Fibroblast of villous mesenchyme (primary cell): ENCODE data around the gene GPD2. TPM values are rescaled to one million over a fixed set of nuclear protein-coding genes. Genes with fewer than 3 reads are reported as not detected.
"Not testable (repeated sequence)": the region's sequence is repeated elsewhere in the genome, so short reads cannot be mapped to it uniquely, and the experiment has no call there.

ENCODE experiments used
- DNase-seq: peaks from one replicate; pipeline ENCODE4 v3.0.0-alpha.2; 2010; ENCODE audit warnings: low read depth
- H3K4me3 ChIP-seq: 2 replicates; pipeline ENCODE4 v1.5.1; 2011; ENCODE audit warnings: low read depth, mild to moderate bottlenecking, low read length
- total RNA-seq: library from RNA; depleted of rRNA; stranded (reverse); fragments of >200 nt; gene quantifications from 2 replicates; pipeline ENCODE4 v1.2.3, GENCODE V29; 2012
- TF ChIP-seq, protein P1 (sequence below): IDR thresholded peaks from 2 replicates; pipeline ENCODE4 v1.5.1; 2012; ENCODE audit warnings: low read depth, mild to moderate bottlenecking, low read length; ENCODE audit not compliant: insufficient read depth

Gene GPD2
- total RNA-seq, 1 donor, result 63.9 TPM

DNA sequence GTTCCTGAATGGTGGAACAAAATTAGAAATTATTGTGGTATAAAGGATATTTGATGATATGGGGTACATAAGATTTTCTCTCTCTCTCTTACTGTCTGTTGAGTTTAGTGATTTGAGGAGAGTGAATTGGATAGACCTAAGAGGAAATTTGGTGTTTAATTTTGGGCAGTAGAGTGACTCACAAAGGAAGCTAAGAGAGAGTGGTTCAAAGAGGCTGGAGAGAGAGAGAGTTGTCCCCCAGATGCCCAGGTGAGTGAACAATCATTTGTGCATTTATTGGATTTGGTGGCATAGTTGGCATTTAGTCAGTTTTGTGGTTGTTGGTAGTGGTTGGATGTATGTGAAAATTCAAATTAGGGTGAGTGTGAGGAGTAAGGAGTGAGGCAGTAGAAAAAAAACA lies 56.8 kb downstream of the GPD2 start:
- DNase-seq, result no peak
- TF ChIP-seq, protein P1, sequence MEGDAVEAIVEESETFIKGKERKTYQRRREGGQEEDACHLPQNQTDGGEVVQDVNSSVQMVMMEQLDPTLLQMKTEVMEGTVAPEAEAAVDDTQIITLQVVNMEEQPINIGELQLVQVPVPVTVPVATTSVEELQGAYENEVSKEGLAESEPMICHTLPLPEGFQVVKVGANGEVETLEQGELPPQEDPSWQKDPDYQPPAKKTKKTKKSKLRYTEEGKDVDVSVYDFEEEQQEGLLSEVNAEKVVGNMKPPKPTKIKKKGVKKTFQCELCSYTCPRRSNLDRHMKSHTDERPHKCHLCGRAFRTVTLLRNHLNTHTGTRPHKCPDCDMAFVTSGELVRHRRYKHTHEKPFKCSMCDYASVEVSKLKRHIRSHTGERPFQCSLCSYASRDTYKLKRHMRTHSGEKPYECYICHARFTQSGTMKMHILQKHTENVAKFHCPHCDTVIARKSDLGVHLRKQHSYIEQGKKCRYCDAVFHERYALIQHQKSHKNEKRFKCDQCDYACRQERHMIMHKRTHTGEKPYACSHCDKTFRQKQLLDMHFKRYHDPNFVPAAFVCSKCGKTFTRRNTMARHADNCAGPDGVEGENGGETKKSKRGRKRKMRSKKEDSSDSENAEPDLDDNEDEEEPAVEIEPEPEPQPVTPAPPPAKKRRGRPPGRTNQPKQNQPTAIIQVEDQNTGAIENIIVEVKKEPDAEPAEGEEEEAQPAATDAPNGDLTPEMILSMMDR, result no peak
- no peak overlapping the region for H3K4me3 ChIP-seq

DNA sequence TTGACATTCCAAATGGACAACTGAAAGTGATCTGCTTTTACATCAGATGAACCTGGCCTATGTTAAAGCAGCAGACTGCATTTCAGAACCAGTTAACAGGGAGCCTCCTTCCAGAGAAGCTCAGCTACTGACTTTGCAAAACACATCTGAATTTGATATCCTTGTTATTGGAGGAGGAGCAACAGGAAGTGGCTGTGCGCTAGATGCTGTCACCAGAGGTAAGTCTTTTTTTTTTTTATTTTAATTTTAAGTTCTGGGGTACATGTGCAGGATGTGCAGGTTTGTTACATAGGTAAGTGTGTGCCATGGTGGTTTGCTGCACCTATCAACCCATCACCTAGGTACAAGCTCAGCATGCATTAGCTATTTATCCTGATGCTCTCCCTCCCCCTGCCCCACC lies 59.8 kb downstream of the GPD2 start:
- not testable (repeated sequence) for H3K4me3 ChIP-seq, DNase-seq

DNA sequence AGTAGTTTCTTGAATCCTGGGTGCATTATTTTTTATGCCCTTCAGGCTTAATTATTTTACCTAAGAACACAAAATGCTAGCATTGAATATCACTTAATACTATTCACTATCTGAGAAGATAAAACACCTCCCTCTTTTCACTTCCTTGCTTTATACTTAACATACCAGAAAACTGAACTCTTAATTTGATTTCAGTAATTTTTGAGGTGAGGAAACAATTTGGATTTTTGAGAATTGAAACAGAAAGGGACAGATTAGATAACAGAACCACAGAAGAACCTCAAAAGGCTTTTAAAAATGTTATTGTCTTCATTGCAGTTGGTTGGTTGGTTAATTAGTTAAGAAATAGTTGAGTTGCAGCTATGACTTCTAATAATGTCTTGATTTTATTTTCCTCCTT lies 69.5 kb downstream of the GPD2 start:
- no peak for DNase-seq

DNA sequence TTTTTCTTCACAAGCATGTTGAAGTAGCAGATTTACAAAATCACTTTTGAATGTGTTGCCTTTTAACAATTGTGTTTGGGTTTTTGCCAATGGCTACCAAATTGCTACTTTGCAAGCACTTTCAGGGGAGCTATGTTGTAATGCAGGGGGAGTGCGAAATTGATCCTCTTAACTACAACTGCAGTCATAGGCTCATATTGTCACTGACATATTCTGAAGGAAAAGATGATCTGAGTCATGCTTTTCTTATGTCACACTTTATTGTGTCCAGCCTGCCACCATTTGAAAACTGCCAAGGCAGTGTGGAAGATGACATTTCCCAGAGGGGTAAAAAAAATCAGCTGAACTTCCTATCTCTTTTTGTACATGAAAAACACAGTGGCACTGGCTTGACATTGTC lies 74.9 kb downstream of the GPD2 start:
- DNase-seq, result no peak

More for the DNA sequence above, 69.5 kb downstream of the GPD2 start:
- TF ChIP-seq, protein P1, result no peak
- H3K4me3 ChIP-seq, result no peak overlapping the region

DNA sequence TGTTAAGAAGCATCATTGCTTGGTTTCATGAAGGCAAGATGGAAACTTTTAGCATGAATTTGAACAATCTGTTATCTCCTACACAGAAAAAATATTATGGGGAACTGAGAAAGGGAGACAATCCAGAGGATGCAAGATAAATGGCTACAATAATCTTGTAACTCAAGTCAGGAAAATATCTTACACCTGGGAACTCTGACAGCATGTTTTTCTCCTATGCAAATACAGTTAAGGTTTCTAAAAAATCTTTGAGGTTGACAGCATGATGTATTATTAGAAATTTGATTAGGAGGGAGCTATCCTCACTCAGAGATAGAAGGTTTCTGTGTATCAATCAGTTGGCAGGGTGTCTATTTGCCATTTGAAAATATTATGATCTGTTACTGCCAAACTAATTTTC lies 75.6 kb downstream of the GPD2 start:
- no peak for DNase-seq
- TF ChIP-seq, protein P1, result no peak

More for the DNA sequence above, 74.9 kb downstream of the GPD2 start:
- H3K4me3 ChIP-seq, result no peak overlapping the region
- TF ChIP-seq, protein P1, result no peak

DNA sequence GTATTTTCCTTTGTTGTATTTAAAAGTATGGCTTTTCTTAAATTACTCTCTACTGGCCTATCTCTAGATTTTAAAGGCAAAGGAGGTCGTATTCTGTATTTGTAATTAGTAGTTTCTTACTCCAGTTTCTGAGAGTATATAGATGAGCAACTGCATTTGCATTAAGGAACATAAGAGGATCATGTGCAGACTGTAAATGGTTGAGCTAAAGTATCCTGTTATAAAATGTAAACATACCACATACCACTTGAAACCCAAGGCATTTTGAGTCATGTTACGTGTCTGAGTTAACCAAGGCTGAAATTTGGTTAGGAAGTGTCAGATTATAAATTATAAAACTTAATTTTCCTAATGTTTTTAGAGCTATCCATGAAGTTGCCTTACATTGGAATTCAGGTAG lies 76.3 kb downstream of the GPD2 start:
- DNase-seq, result peak; percentile 55
- H3K4me3 ChIP-seq, result no peak overlapping the region
- TF ChIP-seq, protein P1, result no peak

More for the DNA sequence above, 75.6 kb downstream of the GPD2 start:
- no peak overlapping the region for H3K4me3 ChIP-seq

DNA sequence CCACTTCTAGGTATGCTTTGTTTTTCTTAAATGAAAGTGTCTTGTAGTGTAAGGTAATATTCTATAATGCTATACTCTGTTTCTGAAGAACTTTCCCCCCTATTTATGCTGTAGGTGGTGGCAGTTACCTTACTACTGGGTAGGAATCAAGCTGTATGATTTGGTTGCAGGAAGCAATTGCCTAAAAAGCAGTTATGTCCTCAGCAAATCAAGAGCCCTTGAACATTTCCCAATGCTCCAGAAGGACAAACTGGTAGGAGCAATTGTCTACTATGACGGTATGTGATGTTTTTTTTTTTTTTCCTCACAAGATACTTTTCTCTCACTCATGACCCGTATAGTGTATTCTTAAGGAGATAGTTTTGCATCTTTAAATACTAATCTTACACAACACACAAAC lies 77.0 kb downstream of the GPD2 start:
- DNase-seq, result no peak
- TF ChIP-seq, protein P1, result no peak
- H3K4me3 ChIP-seq, result no peak overlapping the region
